ENCODE results near the gene POGLUT3.

The POGLUT3 gene

DNA sequence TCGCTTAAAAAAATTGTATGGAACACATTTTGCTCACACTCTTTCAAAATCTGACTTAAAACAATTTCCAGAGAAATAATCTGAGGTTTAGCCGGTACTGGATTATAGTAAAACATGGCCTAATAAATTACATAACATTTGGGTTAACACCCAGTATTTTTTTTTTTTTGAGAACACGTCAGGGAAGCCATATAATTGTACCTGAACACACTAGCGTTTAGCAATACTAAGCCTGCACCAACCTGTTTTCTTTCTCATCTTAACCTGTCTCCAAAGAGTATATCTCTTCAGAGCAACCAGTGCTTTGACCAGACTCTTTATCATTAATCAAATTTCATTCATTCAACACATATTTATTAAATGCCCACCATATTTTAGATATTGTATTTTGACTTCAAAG lies 2.0 kb upstream of the POGLUT3 start:
- no peak for DNase-seq (ENCODE audit: low spot score)

DNA sequence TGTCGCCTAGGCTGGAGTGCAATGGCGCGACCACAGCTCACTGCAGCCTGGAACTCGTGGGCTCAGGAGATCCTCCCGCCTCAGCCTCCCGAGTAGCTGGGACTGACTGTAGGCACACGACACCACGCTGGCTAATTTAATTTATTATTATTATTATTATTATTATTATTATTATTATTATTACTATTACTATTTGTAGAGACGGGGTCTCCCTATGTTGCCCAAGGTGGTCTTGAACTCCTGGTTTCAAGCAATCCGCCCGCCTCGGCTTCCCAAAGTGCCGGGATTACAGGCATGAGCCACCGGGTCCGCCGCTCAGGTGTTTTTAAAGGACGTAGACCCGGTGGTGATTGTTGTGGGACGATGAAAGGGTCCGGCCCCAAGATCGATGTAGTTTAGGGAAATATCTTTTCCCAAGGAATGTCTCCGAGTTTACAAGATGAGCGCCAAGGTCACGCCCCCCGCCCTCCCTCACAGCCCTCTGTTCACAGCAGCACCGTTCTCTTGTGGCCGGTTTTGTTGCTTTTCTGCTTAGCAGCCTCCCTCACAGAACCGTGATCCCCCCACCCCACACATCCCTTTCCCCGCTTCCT lies 728 bp upstream of the POGLUT3 start:
- no peak for DNase-seq (ENCODE audit: low spot score)

DNA sequence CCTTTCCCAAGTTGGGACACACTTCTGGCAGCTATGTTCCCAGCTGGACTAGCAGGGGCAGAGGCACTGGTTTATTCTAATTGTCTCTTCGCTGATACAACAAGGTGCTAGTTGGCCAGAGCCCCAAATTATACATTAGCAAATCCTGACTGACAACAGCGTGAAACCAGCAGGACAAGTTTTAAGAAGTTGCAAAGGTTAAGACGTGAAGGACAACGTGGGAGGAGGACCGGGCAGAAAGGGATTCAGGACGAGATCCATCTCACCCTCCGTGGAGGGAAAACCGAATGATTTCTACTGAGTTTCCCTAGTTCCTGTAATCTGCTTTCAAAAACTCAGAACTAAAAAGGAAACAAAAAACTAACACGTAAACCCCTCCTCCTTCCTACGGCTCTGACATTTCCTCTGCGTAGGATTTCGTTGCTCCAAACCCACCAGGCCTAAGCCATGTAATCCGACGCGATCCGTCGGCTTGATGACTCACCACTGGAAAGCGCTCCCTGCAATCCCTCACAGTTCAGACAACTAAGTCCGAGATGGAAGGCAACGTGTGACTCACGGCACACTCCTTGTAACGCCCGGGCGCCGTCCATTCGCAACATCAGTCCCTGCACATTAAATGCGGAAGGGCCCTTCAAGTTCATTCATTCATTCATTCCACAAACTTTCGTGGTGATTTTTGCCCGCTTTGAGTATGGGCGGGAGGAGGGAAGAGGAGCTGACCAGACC lies 703 bp downstream of the POGLUT3 start:
- peak; percentile 93 for DNase-seq (ENCODE audit: low spot score)

DNA sequence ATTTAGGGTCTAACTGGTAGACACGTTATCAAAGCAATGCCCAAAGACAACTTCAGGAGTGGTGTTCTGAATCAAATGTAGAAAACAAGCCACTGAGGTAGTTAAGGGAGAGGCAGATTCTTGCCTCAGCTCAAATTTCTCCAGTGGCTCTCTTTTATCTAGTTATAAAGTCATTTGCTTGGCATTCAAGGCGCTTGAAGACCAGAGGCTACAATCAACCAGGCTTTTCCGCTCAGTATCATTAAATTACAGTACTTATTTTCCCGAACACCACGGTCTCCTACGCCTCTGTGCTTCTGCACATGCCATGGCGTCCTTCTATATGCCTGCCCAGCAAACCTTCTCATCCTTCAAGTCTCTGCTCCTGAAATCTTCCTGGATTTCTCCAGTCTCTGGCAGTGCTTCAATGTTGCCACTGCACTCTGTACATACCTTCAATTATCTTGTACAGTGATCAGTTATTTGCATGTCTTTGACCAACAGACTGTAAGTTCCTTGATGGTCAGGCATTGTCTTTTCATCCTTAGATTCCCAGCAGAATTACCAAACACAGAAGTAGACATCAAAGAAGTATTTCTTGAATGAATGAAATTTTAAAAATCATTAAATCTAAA lies 1.4 kb downstream of the POGLUT3 start:
- peak; percentile 21 for DNase-seq (ENCODE audit: low spot score)

DNA sequence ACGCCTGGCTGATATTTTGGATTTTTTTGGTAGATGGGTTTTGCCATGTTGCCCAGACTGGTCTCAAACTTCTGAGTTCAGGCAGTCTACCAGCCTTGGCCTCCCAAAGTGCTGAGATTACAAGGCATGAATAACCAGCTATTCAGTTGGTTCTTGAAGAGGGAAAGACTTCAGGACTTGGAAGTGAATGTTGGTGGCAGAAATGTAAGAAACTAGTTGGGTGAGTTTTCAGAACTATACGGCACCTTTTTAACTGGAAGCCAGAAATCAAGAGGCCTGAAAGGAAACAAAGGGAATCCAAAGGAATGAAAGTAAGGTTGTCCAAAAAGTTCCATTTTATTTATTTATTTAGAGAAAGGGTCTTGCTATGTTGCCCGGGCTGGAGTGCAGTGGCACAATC lies 2.9 kb downstream of the POGLUT3 start:
- DNase-seq (ENCODE audit: low spot score), result no peak

DNA sequence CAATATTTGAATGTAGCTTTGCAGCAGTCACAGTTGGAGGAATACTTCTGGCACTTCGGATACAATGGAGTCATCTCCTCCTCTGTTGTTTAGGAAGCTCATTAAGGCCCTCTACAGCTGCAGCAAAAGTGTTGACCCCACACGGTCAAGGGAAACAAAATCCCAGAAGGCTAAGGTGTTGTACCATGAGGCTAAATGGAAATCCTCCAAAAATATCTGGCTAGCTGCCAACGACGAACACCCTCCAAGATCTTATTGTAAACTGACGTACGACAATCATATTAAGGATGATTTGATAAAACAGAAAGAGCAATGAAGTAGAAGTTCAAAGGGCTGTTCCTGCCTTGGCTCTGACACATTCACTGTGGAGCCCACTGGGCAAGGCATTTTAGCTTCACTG lies 4.0 kb downstream of the POGLUT3 start:
- DNase-seq (ENCODE audit: low spot score), result no peak

DNA sequence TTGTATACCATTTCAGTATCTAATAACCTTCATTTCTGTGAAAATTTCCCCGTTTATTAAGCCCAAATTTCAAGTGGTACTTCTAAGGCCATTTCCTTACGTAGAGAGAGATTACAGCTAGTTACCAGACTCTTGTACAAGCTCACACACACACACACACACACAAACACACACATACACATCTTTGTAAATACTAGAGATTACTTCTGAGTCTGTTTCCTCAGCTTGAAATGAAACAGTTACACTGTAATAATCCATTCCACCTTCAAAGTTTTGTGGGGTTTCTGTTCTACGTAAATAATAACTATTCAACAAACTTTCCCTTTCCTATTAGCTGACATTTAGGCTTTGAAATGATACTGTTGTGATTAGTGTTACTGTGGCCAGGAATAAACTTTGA lies 6.2 kb downstream of the POGLUT3 start:
- DNase-seq (ENCODE audit: low spot score), result no peak

DNA sequence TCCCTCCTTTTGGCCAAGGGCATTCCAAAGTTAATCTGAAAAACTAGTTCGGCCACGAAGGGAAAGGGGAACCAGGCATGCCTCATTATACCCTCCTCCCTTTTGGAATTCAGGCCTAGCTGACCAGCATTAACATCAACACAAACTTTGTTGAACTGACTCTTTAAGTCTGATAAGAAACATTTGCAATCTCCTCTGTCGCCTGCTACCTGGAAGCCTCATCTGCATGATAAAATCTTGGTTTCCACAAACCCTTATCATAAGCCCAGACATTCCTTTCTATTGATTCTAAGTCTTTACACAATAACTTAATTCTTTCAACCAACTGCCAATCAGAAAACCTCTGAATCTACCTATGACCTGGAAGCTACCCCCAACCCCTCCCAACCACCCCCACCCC lies 11.4 kb downstream of the POGLUT3 start:
- no peak for DNase-seq (ENCODE audit: low spot score)

DNA sequence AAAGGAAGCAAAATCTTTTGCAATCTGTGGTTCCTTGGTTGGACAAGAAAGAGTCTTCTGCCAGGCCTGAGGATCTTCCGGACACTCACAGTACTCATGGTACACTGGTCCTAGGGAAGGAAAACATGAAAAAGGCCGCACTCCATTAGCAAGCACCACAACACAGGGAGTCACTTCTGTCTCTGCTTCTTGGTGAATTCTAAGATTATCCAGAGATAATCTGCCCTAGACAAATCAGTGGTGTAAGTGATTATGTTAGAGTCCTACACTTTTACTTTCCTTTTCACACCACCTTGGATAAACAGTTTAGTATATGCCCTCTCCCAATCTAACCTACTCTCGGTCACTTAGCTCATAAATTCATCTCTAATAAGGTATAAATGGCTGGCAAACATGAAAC lies 11.9 kb downstream of the POGLUT3 start:
- DNase-seq (ENCODE audit: low spot score), result no peak

DNA sequence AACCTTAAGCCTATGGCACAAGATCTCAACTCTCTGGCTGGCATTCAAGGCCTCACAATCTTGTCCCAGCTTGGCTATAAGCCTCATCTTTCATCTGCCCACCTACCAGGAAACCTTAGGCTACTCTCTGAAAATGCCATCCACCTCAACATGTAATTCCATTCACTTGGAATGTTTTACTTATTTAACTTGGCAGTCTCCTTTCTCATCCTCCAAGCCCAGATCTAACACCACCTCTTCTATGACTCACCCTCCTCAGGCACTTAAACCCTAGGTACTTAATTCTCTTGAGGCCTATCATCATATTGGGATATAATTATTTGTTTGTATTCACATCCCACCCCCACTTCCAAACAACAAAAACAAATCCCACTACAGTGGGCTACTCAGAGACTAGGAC lies 15.0 kb downstream of the POGLUT3 start:
- DNase-seq (ENCODE audit: low spot score), result peak; percentile 11

DNA sequence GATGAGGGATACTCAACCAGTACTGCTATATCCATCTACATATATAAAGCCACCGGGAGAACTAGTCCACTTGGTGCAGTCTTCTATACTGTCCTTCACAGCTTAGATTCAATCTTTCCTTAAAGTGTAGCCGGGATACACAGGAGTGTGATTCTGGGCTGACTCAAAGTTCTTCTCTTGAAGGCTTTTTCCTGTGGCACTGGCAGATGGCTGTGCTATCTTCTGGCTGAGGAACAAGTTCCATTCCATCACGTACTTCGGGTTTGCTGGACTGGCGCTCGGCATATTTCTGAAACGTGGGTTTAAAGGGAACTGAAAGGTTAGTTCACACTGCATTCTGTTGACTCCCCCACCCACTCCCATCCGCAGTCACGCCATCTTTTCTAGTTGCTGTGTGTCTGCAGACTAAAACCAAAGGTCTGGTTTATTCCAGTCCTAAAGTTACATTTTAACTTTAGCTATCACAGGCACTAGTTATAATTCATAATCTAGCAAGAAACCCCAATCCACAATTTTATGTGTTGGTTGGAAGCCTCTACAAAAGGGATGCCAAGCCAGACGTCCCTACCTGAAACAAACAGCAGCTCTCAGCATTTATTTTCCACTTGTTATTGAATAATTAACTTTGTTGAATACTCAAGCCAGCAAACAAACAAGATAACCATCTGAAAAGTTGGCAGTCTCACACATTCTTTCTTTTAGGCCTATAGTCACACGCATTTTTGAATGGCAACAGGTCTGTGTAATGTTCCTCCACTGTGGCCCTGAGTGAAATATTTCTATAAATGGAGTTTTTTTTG lies 23.3 kb downstream of the POGLUT3 start:
- DNase-seq (ENCODE audit: low spot score), result no peak

DNA sequence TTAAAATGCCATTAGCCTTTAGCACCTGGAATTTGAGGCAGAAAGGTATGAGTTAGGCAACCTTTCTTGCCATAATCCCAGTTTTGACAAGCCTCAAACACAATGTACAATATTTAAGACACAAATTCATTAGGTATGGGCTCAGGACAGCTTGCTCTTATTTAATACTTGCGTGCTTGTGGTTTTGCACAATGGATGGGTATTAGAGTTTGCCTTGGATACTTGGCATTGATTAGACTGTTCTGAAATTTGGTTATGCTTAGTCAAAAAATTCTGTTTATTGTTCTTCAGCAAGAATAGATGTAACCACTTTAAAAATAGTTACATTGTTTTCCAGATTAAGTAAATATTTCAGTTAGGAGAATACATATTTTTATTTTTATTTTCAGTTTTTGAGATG lies 25.5 kb downstream of the POGLUT3 start:
- DNase-seq (ENCODE audit: low spot score), result no peak

DNA sequence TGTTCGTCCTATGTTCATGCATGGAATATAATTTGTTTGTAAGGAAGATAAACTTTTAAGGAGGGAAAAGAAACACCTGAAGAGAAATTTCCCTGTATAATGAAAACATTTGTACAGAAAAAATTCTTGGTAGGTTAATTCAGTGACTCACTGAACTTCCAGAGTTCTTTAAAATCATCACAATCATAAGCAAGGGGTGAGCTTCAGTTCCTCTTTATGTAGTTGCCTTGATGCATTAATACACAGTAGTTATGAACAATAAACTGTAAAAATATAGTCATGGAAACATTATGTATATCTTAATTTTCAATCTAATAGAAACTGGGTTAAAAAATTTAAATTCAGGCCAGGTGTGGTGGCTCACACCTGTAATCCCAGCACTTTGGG lies 29.7 kb downstream of the POGLUT3 start:
- no peak for DNase-seq (ENCODE audit: low spot score)

DNA sequence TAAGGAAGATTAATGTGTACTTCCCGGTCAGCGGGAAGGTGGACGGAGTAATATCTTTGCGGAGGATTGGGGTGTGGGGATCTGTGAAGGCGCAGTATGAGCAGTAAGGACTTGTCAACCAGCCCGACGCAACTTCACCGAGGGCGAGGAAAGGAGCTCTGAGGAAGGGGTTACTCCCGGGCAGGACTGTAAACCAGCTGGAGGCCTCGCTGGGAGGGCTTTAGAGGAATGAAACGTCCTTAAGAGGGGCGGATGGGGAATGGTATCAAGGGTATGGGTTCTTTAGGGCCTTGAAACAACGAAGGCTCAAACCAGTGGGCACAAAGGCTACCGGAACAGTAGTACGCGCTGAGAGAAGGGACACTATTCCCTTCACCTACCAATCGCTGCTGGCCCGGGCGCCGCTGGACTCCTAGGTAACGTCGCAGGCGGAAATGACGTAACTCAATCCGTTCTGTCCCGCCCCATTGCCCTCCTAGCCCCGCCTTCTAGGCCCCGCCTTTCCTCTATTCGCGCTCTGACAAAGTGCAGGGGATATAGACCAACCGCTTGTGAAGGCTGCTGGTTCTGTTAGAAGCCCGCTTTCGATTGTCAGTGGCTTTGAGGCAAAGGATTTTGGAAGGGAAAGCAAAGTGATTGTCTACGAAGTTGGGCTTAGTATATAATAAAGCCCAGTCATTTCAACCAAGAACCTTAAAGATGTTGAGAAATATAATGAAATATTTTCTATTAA lies 30.9 kb downstream of the POGLUT3 start, which contains the start of gene C11orf65:
Gene C11orf65 (minus strand): TSS at position 439 of the 733 bp plus-strand sequence. CDS start 5,970 bp downstream, outside the sequence.
- DNase-seq (ENCODE audit: low spot score), result peak; percentile 96

DNA sequence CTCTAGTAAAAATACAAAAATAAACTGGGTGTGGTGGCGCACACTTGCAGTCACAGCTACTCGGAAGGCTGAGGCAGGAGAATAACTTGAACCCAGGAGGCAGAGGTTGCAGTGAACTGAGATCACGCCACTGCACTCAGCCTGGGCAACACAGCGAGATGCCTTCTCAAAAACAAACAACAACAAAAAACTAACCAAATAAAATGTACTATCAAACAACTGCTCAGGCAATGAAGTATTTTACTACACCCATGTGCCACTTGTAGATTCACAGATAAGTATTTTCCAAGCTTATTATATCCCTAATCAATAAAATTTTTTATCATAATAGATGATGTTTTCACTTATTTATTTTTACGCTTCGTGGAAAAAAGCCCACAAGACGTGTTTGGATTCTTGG lies 31.8 kb downstream of the POGLUT3 start:
- DNase-seq (ENCODE audit: low spot score), result no peak

DNA sequence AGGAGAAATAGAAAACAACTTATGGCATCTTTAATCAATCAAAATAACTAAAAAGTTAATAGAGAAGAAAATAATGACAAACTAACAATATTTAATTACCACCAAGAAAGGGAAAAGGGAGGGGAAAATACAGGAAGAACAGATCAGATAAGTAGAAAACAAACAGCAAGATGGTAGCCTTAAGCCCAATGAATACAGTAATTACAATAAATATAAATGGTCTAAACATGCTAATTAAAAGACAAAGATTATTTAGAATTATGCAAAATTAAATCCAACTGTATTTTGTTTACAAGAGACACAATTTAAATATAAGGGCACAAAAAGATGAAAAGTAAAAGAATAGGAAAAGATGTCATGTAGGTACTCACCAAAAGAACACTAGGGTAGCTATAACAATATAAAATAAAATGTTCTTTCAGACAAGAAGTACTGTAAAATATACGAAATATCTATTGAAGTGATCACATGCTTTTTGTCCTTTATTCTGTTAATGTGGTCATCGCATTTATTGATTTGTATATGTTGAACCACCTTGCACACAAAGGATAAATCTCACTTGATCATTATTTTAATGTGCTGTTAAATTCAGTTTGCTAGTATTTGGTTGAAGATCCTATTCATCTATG lies 44.9 kb downstream of the POGLUT3 start:
- DNase-seq (ENCODE audit: low spot score), result no peak
